Measurements from ENCODE around the gene TSPAN8.
"Not testable (repeated sequence)": the region's sequence is repeated elsewhere in the genome, so short reads cannot be mapped to it uniquely, and the experiment has no call there.

Gene TSPAN8

DNA sequence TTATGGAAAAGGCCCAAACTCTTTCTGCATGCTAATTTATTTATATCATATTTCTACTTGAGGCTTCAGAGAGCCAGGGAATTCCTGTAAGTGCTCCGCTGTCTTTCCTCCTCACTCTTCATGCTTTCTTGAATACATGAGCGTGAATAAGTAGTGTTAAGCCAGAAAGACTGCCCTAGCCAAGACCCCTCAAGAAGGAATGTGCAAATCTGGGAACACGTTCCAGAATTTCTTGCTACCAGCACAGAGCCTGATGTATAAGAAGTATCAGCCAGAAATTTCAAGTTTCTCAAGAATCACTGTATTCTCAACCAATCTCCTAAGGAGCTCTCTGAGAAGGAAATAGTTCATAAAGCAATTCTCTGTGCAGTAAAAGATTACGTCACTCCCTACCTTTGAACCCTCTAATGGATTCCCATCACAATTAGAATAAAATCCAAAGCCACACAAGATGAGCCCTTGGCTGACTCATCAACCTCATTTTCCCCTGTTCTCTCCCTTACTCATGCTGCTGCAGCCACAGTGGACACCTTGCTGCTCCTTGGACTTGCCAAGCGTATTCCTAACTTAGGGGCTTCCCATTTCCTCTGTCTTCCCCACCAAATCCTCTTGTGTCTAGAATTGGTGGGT, 6.9 kb upstream of the TSPAN8 start:
- no peak for DNase-seq (ENCODE audit: low read depth, low spot score)

DNA sequence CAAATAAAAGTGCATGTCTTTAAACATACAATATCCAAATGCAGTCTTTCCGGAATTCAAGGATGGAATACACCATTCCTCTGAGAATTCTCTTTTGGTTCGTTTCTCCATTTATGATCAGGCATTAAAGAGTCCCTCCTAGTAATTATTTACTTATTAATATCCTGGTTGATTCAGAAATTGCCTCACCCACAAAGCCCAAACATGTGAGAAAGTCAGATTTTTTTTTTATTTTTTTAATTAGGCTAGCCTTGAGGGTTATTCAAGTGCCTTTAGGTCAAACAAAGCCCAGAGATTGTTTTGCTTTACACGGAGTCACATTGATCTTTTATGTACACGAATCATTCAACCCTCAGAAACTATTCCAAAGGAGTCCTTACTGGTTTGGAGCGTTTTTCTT, 6.4 kb upstream of the TSPAN8 start:
- DNase-seq (ENCODE audit: low read depth, low spot score): no peak

DNA sequence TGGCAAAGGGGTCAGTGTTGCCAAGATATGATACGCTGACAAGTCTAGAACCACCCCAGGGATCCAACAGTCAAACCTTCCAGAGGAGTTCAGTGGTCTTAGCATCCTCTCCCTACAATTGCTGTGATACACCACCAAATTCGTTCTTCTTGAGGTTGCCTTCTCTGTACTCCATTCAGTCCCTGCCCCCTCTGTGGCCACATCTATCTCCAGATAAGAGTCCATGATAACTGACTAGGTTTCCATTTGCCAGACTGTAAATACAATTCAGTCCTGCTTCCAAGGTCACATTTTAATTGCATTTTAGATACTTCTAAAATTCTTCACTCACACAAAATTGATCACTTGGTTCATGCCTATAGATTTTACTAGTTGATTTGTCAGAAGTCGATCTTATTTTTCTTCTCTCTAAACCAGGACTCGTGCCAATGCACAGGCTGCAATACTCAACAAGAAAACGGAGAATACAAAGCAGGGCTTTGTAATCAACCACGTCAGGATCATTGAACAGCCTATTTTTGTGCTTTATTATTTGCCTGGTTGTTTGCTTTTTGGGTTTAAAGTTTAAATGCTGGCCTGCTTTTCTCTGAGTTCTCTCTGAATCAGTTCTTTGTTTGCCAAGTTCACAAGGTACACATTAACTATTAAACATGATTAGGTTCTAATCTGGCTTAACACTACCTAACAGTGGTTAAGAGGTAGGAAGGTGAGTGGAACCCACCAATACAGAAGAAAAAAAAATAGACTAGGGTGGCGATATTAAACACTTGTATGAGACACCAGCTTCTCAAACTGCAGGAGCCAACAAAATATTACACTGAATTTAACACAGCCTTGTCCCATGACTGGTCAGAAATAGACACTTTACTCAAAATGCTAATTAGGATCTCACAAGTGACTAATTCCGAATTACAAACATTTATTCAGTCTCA, 5.3 kb upstream of the TSPAN8 start:
- DNase-seq (ENCODE audit: low read depth, low spot score): no peak

DNA sequence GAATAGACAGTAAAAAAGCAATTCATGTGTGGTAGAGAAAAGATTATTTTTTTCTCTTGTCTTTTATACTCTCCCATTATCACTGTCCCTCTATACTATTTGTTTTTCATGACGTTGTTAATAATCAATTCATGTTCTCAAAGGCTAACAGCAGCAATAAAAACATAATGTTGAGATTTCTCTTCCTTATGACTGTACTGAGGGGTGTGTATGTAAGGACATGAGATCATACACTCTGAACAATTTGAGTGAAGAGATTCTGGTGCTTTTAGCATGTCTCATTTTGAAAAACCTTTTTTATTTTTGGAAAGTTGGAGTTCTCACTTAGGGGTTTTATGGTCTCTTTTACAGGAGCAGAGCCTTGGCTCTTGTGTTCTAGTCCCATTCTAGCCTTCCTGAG, 3.8 kb upstream of the TSPAN8 start:
- no peak for DNase-seq (ENCODE audit: low read depth, low spot score)

DNA sequence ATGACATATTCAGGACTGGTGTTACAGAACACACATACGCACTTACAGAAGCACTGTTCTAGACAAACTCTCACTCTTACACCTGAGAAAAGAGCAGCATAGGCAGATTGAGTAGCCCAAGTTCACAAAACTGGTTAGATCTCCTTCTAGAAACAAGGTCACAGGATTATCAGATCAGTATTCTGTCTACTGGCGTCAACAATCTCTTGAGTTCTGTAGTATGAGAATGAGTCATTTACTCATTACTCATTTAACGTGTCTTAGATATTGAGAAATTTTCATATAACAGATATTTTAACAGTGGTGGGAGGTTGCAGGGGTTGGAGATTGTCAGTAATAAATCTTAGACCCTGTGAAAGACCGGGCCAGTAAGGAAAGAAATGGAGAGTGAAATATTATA, 2.8 kb upstream of the TSPAN8 start:
- DNase-seq (ENCODE audit: low read depth, low spot score): no peak

DNA sequence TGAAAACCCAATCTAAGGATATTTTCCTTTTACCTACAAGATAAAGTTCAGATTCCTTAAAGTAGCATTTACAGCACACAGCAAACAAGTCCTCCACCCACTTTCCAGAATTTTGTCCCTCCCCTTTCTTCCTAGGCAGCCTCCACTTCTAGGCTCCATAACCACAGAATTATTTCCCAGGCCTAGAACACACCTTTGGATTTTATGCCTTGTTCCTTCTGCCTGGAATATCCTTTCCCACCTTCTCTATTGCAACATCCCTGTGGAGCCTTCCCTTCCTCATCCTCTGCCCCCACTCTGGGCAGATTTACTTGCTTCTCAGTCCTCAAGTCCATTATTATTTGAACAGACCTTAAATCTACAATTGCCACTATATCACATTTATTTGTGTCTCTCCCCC, 2.1 kb upstream of the TSPAN8 start:
- DNase-seq (ENCODE audit: low read depth, low spot score): no peak

DNA sequence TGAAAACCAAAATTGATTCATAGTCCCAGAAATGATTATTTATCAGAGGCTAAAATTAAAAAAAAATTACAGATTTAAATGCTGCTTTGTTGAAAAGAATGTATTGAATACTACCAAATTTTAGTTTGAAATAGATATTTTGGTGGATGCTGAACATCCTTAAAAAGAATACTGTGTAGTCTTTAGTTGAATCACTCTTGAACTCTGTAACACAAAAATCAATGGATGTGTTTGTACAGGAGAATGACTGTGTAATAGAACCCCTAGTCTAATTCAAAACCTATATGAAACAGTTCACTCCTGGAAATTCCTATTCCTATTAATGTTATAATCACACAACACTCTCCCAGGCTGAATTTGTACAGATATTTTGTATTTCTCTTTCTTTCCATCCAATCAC, 1.5 kb upstream of the TSPAN8 start:
- no peak for DNase-seq (ENCODE audit: low read depth, low spot score)

DNA sequence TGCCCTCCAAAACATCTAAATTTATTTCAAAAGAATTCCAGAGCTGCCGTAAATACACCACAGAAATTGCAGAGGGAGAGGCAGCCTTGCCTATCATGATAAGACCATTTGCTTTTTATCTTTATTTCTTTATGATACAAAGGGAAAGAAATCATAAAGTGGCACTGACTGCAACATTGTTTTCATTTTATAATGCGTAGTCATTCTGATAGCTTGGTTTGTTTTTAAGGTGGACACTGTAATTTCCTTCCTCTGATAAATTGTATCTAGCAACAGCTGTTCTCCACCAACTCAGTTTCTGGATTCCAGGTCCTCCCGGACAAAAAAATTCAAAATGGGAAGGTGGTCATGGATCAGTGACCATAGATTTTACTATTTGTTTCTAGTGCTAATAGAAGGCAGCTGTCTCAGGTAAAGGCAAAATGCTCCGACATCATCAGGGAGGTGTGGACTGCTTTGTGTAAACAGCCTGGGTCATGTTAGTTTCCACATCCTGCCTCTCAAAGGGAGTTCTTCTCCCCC, 623 bp upstream of the TSPAN8 start:
- DNase-seq (ENCODE audit: low read depth, low spot score): no peak

DNA sequence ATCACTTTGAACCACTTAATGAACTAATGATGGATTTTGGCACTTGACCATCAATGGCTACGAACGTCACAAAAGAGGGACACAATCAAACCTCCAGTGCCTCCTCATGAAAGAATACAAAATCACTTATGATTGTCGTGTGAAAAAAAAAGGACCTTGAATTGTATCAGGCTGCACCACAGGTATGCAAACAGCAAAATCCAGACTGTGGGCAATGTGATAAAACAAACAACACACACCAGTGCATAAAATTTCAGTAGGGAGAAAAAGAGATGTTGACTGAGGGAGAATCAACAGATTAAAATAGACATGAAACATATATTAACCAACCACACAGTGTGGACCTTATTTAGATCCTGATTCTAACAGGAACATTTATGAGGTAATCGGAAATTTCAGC, 2.6 kb downstream of the TSPAN8 start:
- no peak for DNase-seq (ENCODE audit: low read depth, low spot score)

DNA sequence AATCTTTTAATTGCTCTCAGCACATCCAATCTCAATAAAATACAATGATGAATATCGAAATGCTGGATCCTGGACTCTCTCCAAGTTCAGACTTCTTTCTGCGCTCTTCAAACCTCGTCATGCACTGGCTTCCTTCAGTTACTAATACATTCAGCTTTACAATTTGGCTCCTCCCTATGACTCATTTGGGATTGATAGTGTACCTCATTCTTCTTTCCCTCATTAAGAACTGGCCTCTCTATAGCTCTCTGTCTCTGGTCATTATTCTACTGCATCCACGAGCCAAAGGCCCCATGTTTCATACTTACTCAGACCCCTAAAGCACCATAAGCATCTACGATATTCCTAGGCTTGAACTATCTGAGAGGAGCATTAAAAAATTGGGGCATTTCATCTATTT, 4.9 kb downstream of the TSPAN8 start:
- DNase-seq (ENCODE audit: low read depth, low spot score): no peak

DNA sequence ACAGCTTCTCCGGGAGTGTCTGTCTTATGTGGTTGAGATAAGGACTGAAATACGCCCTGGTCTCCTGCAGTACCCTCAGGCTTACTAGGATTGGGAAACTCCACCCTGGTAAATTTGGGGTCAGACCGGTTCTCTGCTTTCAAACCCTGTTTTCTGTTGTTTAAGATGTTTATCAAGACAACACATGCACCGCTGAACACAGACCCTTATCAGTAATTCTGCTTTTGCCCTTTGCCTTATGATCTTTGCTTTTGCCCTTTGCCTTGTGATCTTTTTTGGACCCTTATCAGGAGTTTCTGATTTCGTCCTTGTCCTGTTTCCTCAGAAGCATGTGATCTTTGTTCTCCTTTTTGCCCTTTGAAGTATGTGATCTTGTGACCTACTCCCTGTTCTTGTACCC, 7.8 kb downstream of the TSPAN8 start:
- DNase-seq (ENCODE audit: low read depth, low spot score): not testable (repeated sequence)

DNA sequence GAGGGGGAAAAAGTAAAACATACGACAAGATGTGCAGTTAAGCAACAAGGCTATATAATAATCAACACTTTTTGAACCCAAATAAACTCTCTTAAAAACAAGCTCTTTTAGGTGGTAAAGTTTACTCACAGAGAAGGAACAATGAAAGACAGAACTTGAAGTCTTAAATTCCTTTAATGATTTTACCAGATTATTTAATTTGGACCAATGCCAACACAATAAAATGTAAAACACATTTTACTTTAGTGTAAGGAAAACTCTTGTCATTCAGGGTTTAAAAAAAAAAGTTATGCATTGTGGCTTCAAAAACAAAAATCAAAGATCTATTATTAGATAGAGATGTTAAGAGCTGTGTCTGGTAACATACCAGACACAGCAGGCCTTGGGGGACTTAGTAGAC, 13.1 kb downstream of the TSPAN8 start:
- DNase-seq (ENCODE audit: low read depth, low spot score): no peak

DNA sequence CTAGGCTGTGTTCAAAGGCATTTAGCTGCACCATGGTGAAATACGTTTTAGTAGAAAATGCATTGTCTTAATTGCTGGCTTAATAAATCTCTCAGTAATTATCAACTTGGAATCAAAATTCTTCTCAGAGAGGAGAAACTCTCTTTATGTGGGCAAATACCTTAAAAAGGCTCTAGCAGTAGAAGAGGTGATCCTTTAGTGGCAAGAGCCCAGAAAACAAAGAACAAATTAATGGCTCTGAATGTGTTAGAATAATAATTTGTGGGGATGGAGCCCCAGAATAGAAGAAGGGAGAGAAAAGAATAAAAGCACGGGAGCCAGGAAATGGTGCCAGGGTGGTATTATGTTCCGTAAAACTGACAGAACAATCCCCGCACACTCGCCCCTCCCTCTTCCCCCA, 14.8 kb downstream of the TSPAN8 start:
- no peak for DNase-seq (ENCODE audit: low read depth, low spot score)

DNA sequence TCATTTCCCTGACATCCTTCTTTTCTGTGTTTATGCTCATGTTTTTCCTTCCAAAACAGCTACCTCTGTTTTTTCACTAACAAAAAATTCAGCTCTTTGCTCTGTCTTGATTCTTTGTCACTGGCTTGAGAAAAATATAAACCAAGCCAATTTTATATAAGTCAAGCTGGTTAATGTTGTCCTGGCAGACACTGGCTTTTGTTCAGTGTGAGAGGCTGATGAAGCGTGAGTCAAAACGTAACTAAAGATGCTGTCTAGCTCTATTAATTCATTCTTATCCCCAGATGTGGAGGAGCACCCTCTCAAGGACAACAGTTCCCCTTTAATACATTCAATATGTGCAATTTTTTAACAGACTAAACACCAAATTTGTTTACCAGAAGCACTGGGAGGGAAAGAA, 15.8 kb downstream of the TSPAN8 start:
- DNase-seq (ENCODE audit: low read depth, low spot score): no peak

DNA sequence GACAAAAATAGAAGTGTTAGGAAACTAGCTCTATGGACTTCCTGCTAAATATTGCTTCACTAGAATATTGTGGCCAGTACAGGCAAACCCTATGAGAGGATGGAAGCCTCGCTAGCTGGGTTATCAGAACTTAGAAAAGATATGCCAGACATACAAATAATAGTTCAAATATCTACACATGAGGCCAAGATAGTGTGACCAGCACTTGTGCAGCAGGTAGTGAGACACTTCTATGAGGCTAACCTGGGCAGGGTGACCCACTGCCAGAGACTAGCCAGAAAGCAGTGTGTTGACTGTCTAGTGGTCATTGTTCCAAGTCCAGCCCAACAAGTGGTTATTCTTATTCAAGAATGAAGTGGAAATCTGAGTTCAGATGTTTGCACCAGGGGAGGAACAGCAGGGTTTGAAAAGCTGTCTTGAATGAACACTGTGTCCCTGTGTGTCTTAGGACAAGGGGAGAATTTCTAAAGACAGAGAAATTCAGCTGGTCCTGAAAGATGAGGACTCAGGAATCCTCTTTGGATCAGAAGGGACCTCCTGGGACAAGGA, 16.3 kb downstream of the TSPAN8 start:
- no peak for DNase-seq (ENCODE audit: low read depth, low spot score)

DNA sequence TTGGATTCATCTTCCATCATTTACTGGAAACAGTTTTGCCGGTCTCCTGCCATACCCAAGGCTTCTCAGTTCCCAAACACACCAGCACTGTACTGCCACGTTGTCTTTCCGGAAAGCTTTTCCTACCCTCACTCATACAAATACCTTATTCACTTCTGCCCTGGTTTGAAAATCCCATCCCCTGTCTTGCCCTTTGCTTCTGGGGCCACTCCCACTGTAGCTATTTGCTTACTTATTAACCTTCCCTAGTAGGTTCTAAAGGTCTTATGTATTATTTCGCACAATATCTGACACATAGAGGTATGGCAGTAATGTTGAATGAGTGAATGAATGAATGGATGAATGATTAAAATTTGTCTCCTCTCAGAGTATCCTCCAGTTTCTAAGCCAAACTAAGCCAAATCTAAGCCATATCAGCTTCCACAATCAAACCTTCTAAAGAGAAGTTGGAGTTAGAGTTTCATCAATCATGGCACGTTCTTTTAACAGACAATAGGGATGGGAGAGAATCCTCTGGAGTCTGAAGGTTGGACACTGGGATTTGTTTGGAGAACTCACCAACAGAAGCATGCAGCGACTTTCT, 18.6 kb downstream of the TSPAN8 start:
- DNase-seq (ENCODE audit: low read depth, low spot score): no peak

DNA sequence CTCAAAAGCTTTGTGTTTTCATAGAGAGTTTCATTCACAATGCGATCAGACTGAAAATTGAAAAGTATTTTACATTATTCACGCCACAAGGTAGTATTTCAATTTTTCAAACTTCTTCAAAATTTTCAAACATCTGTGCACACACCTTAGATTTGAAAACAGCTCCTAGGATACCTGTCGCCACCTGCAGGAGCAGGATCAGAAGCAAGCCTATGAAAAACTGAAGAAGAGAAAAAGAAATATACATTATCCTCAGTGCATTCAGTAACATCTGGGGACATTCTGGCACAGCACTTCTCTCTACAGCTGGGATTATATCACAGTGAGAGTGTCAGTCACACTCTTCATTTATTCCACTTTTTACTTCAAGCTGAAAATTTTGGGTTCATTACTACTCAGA, 19.8 kb downstream of the TSPAN8 start:
- DNase-seq (ENCODE audit: low read depth, low spot score): no peak

DNA sequence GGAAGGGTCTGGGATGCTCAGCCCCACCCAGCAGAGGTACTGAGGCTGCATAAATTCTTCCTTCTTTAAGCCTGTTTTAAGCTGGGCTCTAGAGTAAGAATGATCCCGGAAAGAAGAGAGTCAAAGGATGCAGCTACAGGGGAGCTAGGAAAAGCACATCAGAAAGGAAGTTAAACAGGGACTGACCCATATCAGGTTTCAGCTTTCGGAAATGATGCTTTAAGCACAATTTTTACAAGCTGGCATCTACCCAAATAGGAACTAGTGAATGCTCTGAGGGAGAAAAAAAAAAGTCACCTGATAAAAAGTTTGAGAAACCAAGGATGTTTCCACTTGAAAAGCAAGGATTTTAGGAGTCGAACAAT, 22.0 kb downstream of the TSPAN8 start:
- no peak for DNase-seq (ENCODE audit: low read depth, low spot score)

DNA sequence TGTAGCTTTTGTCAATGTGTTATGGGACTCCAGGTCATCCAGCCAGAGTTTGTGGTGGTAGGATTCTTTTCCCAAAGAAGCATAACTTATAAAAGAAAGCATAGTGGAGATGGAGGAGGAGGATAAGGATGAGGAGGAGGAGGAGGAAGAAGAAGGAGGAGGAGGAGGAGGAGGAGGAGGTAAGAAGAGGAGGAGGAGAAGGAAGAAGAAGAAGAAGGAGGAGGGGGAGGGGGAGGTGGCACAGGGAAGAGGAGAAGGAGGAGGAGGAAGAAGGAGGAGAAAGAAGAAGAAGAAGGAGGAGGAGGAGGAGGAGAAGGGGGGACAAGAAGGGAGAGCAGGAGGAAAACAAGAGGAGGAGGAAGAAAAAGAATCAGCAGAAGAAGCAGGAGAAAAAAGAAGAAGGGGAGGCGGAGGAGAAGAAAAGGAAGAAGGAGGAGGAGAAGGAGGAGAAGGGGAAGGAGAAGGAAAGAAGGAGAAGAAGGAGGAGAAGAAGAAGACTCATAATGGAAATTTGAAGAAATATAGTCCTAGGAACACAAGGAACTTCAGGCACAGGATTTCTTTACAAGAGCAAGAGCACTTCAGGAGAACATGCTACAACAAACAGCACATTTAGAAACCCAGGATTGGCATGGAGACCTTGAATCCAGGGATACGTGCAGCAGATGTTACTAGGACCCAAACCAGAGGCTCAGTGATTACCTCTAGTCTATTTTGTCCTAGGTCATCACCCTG, 22.6 kb downstream of the TSPAN8 start:
- no peak for DNase-seq (ENCODE audit: low read depth, low spot score)

DNA sequence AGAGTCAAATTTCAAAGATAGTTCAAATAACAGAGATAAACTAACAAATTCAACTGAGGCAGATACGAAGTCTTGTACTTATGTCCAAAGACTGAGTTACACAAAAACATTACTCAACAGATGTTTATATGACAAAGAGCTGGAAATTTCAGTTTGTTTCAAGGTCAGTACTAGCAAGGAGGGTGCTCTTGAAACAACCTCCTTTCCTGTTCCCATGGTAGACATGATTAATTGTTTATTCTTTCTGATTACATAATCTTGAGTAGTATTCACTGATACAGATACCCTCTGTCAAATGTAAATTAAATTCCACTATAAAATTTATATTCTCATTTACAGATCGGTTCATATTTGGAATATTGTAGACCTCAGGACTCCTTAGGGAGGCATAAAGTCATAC, 23.4 kb downstream of the TSPAN8 start:
- no peak for DNase-seq (ENCODE audit: low read depth, low spot score)

DNA sequence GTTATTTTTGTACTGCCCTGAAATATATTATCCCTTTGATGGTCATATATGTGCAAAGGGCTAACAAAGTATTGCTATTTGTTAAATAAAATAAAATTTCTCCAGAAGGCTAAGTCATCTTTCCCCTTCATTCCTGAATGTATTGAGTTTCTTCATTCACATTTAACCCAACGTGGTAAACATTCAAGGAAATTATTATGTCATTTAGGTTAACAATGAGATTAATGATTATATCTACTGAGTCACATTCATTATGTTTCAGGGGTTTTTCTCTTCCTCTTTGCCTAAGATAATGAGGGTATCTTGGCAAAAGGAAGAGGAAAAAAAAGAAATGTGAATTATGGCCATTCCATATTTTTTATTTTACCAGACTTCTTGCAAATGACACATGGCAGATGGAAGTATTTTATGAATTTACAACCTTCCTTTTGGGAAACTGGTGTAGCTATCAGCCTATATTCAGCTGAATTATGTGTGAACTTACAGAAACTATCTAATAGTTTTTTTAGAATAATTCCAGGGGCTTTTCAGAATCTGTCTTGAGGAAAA, 27.2 kb downstream of the TSPAN8 start:
- DNase-seq (ENCODE audit: low read depth, low spot score): no peak

DNA sequence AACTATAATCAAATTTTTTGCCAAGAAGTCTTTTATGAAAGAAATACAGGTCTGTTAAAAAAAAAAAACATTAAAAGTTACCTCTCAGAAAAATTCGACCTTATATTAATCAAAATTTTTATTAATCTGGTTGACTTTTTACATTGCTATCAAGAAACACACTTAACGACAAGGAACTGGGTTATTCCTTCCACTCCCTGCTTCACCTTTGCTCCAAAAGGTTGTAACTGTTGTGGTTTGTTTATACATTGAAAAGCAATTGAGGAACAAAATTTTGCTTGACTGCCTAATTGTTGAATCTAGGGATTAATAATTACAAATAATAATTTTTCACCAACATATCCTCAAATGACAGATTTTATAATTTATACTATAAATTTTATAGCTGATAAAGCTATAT, 28.4 kb downstream of the TSPAN8 start:
- no peak for DNase-seq (ENCODE audit: low read depth, low spot score)

All from ELF-1 (cell line).